HG03460 (cell line): Measurements from ENCODE around the gene PDIA2.
"Not testable (repeated sequence)": the region's sequence is repeated elsewhere in the genome, so short reads cannot be mapped to it uniquely, and the experiment has no call there.

Source experiments
- ATAC-seq: cut with Tn5 transposase; IDR thresholded peaks from one replicate; pipeline ENCODE4 v1.9.1; 2021; ENCODE audit not compliant: unreplicated experiment

The PDIA2 gene

GRCh38 chr16:263944-264343, 19.0 kb upstream of the PDIA2 start:
- ATAC-seq, result no peak

- ATAC-seq, result no peak
These were observed 18.5 kb upstream of the PDIA2 start for GRCh38 chr16:264440-264951.

- ATAC-seq, result no peak
These were observed 17.9 kb upstream of the PDIA2 start for GRCh38 chr16:265002-265529.

GRCh38 chr16:265711-266110, 17.3 kb upstream of the PDIA2 start:
- ATAC-seq, result no peak

GRCh38 chr16:266258-267164, 16.5 kb upstream of the PDIA2 start:
- no peak for ATAC-seq

- ATAC-seq, result not testable (repeated sequence)
These were observed 15.4 kb upstream of the PDIA2 start for GRCh38 chr16:267562-267961.

- no peak for ATAC-seq
These were observed 14.6 kb upstream of the PDIA2 start for GRCh38 chr16:268141-269053.

GRCh38 chr16:269061-269796, 13.7 kb upstream of the PDIA2 start:
- no peak for ATAC-seq

- ATAC-seq, result no peak
These were observed 12.3 kb upstream of the PDIA2 start for GRCh38 chr16:270381-271255.

GRCh38 chr16:272633-273546, 10.1 kb upstream of the PDIA2 start:
- ATAC-seq, result no peak

GRCh38 chr16:273547-274421, 9.2 kb upstream of the PDIA2 start:
- ATAC-seq, result no peak

- no peak for ATAC-seq
These were observed 7.8 kb upstream of the PDIA2 start for GRCh38 chr16:275041-275641.

- no peak for ATAC-seq
These were observed 7.2 kb upstream of the PDIA2 start, which contains the start of gene RGS11 for GRCh38 chr16:275786-276232. Gene RGS11, minus strand, starts transcription at chr16:275944. Its CDS starts 33 bp downstream, at chr16:275911.

GRCh38 chr16:276426-277077, 6.4 kb upstream of the PDIA2 start:
- no peak for ATAC-seq

- ATAC-seq, result no peak
These were observed 4.0 kb upstream of the PDIA2 start for GRCh38 chr16:278863-279366.

GRCh38 chr16:279531-279930, 3.4 kb upstream of the PDIA2 start:
- ATAC-seq, result no peak
